ENCODE results near the gene SPCS2. TPM values are rescaled to one million over a fixed set of nuclear protein-coding genes. Genes with fewer than 3 reads are reported as not detected.
A peak's percentile ranks its signal among the peaks of the same experiment; 100 is the strongest.

Gene SPCS2
- total RNA-seq, 1 donor from 2014 or later = 133 TPM

GRCh38 chr11:74923125-74923524 lies 25.9 kb upstream of the SPCS2 start:
- TF ChIP-seq, protein P1, sequence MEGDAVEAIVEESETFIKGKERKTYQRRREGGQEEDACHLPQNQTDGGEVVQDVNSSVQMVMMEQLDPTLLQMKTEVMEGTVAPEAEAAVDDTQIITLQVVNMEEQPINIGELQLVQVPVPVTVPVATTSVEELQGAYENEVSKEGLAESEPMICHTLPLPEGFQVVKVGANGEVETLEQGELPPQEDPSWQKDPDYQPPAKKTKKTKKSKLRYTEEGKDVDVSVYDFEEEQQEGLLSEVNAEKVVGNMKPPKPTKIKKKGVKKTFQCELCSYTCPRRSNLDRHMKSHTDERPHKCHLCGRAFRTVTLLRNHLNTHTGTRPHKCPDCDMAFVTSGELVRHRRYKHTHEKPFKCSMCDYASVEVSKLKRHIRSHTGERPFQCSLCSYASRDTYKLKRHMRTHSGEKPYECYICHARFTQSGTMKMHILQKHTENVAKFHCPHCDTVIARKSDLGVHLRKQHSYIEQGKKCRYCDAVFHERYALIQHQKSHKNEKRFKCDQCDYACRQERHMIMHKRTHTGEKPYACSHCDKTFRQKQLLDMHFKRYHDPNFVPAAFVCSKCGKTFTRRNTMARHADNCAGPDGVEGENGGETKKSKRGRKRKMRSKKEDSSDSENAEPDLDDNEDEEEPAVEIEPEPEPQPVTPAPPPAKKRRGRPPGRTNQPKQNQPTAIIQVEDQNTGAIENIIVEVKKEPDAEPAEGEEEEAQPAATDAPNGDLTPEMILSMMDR (IDR thresholded peaks at IDR 0.05) = no peak
- Mint-ChIP-seq H3K27ac (ENCODE audit: unreplicated experiment) (no peak overlapping the region), H3K36me3 (ENCODE audit: low read depth) (peaks cover 18% of the 10 kb centered on the region), H3K9me3 (ENCODE audit: low read depth) (no peaks in the 10 kb centered on the region), H3K27me3 (ENCODE audit: low read depth) (no peaks in the 10 kb centered on the region), H3K4me1 (ENCODE audit: low read depth) (no peaks in the 10 kb centered on the region), H3K4me3 (ENCODE audit: unreplicated experiment) (no peak overlapping the region)
- no peak for DNase-seq (ENCODE audit: low spot score)

DNA sequence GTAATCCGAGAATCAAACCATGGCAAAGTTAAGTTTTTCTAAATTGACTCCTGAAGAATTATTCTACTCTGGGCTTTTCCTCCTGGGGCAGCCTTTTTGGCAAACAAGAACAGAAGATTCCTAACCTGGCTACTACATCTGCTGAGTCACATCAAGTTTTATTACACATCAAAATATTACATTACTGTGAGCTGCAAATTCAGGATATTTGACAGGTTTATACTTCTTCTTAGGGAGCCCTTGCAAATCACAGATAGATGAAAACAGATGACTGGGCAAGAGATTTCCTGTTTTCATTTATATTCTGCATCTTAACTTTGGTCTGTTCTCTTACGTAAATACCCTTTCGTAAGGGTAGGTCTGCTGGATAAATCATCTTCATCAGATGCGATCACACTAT lies 23.8 kb upstream of the SPCS2 start:
- TF ChIP-seq, protein P1 (IDR thresholded peaks at IDR 0.05) = no peak
- Mint-ChIP-seq H3K9me3 (ENCODE audit: low read depth) (no peaks in the 10 kb centered on the region), H3K36me3 (ENCODE audit: low read depth) (peaks cover 6% of the 10 kb centered on the region), H3K27ac (ENCODE audit: unreplicated experiment) (no peak overlapping the region), H3K27me3 (ENCODE audit: low read depth) (no peaks in the 10 kb centered on the region), H3K4me1 (ENCODE audit: low read depth) (no peaks in the 10 kb centered on the region), H3K4me3 (ENCODE audit: unreplicated experiment) (no peak overlapping the region)
- no peak for DNase-seq (ENCODE audit: low spot score)

- Mint-ChIP-seq H3K27ac (ENCODE audit: unreplicated experiment) (no peak overlapping the region), H3K27me3 (ENCODE audit: low read depth) (no peaks in the 10 kb centered on the region), H3K4me3 (ENCODE audit: unreplicated experiment) (no peak overlapping the region), H3K36me3 (ENCODE audit: low read depth) (peaks cover 3% of the 10 kb centered on the region), H3K9me3 (ENCODE audit: low read depth) (no peaks in the 10 kb centered on the region), H3K4me1 (ENCODE audit: low read depth) (no peaks in the 10 kb centered on the region)
- TF ChIP-seq, protein P1 (IDR thresholded peaks at IDR 0.05) = no peak
- DNase-seq (ENCODE audit: low spot score) = no peak
These were observed 22.6 kb upstream of the SPCS2 start for GRCh38 chr11:74926304-74927030.

GRCh38 chr11:74927496-74927895 lies 21.6 kb upstream of the SPCS2 start:
- H3K9me3 Mint-ChIP-seq (ENCODE audit: low read depth) = no peaks in the 10 kb centered on the region
- TF ChIP-seq, protein P1 (IDR thresholded peaks at IDR 0.05) = no peak
- H3K4me1 Mint-ChIP-seq (ENCODE audit: low read depth) = no peaks in the 10 kb centered on the region
- DNase-seq (ENCODE audit: low spot score) = no peak
- no peak overlapping the region for H3K4me3 Mint-ChIP-seq (ENCODE audit: unreplicated experiment)
- no peaks in the 10 kb centered on the region for H3K27me3 Mint-ChIP-seq (ENCODE audit: low read depth)
- H3K36me3 Mint-ChIP-seq (ENCODE audit: low read depth) = peaks cover 3% of the 10 kb centered on the region
- H3K27ac Mint-ChIP-seq (ENCODE audit: unreplicated experiment) = no peak overlapping the region

- Mint-ChIP-seq H3K9me3 (ENCODE audit: low read depth) (no peaks in the 10 kb centered on the region), H3K27ac (ENCODE audit: unreplicated experiment) (no peak overlapping the region), H3K4me3 (ENCODE audit: unreplicated experiment) (no peak overlapping the region), H3K36me3 (ENCODE audit: low read depth) (peaks cover 7% of the 10 kb centered on the region), H3K27me3 (ENCODE audit: low read depth) (no peaks in the 10 kb centered on the region), H3K4me1 (ENCODE audit: low read depth) (no peaks in the 10 kb centered on the region)
- DNase-seq (ENCODE audit: low spot score) = no peak
- TF ChIP-seq, protein P1 (IDR thresholded peaks at IDR 0.05) = peak; percentile 95
These were observed 19.4 kb upstream of the SPCS2 start for GRCh38 chr11:74929431-74930363.
